Stimulated activated CD4-positive, alpha-beta T cell treated with anti-CD3 and anti-CD28 coated beads, Interleukin-2, amount 100 ng/mL, for 24 hours (primary cell): ENCODE data around the gene TMOD1.

Experiments used
- DNase-seq, 2 donors: peaks; one replicate each; pipeline ENCODE4 v3.0.0-alpha.2; 2020

TMOD1 gene

DNA sequence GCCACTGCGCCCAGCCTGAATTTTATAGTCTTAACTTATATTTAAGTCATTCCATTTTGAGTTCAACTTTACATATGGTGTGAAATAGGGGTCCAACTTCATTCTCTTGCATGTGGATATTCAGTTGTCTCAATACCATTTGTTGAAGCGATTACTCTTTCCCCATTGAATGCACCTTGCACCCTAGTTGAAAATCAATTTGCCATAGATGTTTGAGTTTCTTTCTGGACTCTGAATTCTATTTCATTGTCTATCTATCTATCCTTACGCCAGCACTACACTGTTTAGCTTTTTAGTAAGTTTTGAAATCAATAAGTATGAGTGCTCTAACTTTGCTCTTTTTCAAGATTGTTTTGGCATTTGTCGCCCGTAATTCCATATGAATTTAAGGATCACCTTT lies 49.8 kb downstream of the TMOD1 start:
- no peak for DNase-seq

DNA sequence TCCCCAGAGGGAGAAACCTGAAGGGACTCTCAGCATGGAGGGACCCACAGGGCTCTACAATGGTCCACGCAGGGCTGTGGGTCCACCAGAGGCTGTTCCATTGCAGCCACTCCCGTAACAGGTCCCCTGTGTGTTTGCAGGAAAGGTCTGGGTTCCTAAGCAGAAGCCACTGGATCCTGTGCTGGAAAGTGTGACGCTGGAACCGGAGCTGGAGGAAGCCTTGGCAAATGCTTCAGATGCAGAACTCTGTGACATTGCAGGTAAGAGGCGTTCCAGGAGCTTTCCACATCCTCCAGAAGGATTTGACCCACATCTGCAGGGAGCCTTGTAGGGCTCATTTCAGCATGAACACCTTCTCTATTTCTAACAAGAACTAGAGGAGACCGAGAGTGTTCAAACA lies 51.7 kb downstream of the TMOD1 start:
- no peak for DNase-seq

DNA sequence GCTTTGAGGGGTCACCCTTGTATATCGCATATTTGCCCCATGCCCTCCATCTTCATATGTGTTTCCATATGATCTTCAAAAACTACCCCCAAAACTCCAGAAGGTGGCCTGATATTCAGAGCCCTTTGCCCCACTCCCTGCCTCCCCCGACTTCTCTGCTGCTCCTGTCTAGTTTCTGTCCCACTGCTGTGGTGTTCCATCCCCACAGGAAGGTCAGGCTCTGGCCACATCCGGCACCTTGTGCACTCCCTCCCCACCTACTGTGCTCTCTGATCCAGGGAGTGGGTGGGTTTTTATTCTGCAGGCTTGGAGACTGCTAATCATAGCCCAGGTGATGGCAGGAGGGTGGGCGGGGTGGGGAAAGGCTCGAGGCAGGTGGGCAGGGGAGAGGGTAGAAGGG lies 52.4 kb downstream of the TMOD1 start:
- no peak for DNase-seq

DNA sequence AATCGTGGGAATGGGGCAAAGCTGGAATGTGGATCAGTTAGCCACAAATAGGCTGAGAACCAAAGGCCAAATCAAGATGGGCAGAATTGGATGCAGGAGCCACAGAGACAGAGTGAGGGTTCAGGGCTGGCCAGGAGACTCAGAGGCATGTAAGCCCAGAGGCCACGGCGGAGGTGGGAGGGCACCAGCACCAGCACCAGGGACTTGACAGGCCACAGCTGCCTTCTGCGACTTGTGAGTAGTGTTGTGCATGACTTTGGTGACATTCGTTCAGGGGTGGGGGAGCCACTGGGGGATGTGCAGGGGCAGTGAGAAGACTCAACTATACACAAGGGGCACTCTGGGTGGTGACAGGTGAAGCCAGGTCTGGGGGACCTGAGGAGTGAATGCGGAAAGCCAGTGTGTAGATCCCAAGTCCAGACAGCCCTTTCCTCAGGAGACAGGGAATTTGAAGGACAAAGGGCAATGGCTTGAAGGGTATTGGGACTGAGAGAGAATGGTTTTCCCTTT lies 53.2 kb downstream of the TMOD1 start:
- DNase-seq: no peak

DNA sequence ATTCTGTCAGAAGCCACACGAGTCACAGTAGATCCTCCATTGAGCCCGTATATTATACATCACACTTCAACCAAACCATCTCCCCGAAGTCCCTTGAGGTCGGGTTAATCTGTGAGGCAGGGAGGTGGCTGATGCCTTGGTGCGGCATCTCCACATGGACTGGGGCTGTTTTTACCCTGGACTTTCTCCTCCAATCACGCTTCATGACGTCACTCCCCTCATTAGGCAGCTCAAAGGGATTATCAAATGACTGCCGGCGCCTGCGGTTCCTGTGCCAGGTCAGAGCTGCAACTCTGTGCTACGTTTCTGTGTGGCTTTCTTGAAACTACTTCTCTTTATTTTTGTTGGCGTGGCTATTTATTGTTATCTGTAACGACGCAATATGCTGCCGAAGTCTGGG lies 53.7 kb downstream of the TMOD1 start:
- DNase-seq: no peak

DNA sequence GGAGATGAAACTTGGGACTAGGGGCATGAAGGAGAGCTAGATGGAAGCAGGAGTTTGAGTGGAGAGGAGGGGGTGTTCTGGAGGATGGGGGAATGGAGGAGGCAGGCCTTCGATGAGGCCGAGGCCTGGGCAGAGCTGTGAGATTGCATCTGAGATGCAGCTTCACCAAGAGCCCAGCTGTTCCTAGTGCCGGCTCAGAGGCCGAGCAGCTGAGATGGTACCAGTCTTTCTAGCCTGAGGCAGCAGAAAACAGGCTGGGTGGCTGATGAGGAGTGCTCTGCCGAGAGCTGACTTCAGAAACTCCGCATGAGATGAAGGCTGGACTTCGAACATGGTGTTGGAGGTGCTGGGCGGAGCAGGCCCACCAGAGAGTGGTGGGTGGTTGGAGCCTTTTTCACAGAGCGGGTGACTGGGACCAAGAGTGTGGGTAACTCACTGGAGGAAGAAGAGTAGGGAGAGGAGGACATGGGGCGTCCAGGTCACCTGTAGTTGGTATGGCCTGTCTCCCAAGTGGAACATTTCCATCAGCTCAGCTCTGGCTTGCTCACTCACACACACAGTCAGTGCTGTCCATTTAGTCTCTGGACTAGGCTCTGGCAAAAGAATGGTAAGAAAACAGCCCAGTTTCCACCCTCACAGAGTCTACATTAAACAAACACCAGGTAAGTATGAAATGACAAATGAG lies 54.7 kb downstream of the TMOD1 start:
- no peak for DNase-seq

DNA sequence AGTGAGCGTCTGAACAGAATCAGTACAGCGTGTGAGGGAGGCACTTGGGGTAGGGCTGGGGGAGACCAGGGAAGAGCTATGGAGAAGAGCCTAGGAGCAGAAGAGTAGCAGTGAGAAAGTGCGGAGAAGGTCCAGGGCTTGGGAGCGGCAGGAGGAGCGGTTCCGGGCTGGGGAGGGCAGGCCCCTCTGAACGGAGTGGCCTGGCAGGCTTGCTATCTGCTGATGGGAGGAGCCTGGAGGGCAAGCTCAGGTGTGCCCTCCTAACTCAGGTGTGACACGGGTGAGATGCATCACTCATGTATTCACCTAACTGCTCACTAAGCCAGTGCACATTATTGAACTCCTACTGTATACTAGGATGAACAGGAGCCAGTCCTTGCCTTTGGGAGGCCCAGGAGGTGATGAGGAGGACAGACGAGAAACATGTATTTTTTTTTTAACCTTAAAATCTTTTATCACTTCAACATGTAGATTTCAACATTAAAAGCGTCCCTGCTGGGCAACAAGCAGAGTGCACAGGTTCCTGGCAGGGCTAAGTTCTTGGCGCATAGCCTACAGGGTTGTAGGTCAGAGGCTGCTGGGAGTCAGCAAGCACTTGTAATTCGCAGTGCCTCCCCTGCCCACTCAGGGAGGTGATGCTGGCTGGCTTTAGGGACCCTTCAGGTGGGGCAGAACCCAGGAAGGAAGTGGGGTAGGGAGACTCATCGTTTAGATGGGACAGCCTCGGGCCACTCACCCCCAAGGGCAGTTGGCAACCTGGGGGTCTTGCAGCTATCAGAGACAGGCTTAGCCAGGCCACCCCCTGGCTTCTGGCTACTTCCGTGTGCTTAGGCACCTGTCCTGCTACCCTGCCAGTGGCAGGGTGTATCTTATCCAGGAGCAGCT lies 55.5 kb downstream of the TMOD1 start:
- DNase-seq: no peak

DNA sequence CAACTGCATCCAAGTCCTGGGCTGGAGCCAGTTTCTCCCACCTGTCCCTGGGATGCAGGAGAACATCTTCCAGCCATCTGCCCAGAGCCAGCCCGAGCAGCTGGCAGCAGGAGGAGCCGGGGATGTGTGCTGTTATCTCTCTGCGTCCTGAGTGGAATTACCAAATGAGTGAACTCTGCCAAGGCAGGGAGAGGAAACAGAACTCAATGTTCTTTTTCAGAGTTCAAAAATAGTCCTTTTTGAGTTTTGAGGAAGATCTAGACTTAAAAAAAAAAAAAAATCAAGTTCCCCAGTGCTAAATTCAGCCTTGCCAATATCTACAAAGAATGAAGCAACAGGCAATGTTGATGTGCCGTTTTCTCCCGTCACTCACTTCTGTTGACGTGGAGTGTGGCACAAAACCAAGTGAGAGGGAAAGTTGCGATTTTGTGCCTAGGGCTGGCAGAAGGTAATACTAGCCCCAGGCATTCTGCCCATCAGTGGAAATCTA lies 56.2 kb downstream of the TMOD1 start:
- no peak for DNase-seq

DNA sequence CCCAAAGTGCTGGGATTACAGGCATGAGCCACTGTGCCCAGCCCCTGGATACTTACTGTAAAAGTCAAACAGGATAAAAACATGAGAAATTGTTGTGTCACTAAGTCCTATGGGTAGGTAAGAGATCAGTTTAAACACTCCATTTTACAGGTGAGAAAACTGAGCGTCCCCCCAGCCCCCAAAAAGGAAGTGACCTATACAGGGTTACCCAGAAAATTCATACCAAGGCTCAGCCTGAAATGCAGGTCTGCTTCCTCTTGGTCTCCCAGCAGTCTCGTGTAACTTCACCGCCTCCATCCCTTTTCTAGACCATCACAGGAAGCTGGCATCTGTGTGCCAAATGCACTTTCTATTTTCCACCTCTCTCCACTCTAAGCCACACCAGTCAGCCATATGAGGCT lies 57.2 kb downstream of the TMOD1 start:
- DNase-seq: no peak

DNA sequence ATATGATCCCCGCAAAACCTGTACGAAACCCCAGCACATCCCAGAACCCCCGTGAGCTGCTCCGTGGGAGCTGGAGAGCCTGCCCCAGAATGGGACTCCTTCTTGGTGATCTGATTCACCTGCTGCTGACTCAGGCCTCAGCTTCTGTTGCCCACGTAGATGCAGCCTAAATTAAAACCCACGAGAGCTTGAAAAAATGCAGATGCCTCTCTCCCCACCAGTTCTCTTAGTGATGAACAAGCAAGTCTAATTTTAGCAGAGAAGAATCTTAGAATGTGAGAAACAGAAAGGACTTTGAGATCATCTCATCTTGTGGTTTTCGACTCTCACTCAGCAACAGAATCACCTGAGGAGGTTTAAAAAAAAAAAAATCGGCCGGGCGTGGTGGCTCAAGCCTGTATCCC lies 57.6 kb downstream of the TMOD1 start:
- DNase-seq: peak in 1 of 2 donors; percentile 5

DNA sequence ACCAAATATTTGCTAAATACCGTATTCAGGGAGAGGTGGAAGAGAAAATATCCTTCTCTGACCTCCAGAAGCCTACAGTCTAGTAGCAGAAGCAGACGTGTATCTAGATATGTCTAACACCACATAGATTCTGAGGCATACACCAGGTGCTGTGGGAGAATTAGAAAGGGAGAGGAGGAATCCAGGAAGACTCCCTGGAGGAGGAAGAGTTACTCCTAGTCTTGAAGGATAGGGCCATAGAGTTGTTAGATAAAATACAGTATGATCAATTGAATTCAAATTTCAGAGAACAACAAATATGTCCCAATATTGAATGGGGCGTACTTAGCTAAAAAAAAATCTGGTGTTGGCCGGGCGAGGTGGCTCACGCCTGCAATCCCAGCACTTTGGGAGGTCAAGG lies 58.7 kb downstream of the TMOD1 start:
- DNase-seq: no peak

DNA sequence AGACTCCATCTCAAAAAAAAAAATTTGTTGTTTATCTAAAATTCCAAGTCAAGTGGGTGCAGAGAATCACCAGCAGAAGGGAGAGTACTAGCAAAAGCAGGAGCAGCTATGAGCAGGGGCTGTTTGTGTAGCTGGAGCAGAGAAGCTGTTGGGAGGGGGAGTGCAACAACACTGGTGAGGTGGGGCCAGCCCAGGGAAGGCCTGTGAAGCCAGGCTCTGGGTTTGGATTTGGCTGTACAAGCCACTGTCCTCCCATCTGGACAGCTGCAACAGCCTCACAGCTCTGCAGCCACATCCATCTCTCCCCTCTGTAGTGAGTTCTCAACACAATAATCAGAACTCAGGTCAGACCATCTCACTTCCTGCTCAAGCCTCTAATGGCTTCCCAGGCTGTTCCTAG lies 59.4 kb downstream of the TMOD1 start:
- DNase-seq: no peak

DNA sequence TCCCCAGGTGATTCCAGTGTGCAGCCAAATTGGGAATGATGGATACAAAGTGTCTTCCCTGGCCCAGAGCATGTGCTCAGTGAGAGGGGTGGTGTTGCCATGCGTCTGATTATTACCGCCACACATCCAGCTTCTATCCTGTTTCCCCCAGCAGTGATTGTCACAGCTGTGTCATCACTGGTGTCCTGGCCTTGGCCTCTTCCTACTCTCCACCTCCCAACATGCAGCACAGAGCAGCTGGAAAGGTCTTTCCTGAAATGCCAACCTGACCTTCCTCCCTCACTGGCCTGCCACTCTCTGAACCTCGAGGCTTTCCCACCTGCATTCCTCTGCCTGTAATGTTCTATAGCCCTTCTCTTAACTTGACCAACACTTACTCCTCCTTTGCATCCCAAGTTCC lies 60.0 kb downstream of the TMOD1 start:
- no peak for DNase-seq

DNA sequence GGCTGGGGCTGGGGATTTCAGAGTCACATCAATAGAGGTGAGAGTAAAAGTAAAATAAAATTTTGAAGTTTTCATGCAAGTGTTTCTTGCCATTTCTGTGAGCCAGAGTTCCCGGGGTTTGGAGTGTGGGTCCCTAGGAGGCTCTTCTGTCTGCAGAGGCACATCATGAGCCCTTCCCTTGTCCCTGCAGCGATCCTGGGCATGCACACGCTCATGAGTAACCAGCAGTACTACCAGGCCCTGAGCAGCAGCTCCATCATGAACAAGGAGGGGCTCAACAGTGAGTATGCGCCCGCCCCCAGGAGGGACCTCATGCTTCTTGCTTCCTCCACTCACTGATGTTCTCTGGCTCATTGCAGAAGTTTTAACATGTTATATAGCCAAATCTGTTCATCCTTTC lies 61.1 kb downstream of the TMOD1 start:
- no peak for DNase-seq

DNA sequence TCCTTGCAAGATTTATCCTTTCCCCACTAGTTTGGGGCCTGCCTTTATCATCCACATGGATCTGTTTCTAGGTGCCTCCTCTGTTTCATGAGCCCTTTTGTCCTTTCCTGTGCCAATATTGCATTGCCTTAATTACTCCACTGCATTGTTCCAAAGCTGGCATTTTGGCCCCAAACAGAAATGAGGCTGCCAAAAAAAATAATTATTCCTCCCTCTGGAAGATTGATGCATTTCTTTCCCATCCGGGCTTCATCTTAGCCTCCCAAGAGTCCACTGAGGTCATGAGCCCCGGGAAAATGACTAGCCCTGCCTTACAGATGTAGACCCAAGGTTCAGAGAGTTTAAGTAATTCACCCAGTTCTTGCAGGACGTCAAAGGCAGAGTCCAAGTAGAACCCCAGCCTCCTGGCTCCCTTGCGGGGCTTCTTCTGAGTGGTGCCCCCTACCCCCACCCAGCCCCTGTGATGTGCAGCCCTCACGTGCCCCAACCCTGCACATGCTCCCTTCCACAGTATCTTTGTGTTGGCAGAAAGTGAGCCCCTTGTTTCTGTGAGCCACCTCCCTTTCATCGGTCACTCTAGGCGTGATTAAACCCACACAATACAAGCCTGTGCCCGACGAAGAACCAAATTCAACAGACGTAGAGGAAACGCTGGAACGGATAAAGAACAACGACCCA lies 62.1 kb downstream of the TMOD1 start:
- no peak for DNase-seq

DNA sequence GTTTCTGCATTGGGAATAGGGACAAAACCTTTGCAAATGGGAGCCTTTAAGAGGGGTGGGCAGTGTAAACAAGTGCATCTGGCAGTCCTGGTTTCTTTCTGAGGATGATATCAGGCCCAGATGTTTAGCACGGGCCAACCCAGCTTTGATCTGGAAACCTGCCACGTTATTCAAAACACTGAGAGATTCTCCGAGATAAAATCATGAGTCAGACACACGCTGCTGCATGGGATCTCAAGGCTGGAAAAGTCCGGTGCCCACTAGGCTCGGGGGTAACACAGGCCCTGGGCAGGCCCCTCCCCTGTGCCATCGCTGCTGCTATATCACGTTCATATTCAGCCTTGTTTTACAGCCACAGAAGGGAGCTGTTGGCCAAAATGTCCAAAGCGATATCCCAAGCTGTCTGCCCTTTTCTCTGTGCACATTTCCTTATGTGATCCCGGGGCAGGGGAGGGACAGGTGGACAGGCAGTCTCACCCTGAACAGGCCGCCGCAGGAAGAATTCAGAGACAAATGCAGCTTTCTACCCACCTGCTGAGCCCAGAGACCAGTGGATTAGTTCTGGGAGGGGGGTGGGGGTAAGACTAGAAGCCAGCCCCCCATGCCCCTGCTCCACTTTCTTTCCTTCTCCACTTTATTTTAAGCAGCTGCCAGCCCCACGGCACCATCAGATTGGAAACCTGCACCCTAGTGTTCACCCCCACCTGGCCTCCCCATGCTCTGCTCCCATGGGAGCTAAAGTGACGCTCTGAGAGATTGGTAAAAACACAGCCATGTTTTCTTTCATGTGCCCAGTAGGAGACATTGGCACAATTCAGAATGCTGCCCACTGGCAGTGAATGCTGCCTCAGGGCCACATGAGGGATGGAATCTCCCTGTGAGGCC lies 63.1 kb downstream of the TMOD1 start:
- DNase-seq: no peak

DNA sequence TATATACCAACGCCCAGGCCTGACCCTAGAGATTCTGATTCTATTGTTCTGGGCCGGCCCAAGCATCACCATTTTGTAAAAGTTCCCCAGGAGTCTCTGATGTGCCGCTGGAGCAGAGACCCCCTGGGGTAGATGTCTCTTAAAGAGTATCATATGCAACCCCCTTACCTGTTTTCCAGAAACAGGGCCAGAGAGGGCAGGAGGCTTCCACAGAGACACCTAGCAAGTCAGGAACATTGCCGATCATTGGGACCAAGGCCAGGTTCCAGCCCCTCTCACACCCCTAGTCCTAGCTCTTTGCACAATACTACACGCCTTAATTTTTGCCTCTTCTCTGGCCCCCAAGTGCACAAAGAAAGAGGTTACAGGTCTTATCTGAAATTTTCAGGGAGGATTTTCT lies 63.8 kb downstream of the TMOD1 start:
- no peak for DNase-seq

DNA sequence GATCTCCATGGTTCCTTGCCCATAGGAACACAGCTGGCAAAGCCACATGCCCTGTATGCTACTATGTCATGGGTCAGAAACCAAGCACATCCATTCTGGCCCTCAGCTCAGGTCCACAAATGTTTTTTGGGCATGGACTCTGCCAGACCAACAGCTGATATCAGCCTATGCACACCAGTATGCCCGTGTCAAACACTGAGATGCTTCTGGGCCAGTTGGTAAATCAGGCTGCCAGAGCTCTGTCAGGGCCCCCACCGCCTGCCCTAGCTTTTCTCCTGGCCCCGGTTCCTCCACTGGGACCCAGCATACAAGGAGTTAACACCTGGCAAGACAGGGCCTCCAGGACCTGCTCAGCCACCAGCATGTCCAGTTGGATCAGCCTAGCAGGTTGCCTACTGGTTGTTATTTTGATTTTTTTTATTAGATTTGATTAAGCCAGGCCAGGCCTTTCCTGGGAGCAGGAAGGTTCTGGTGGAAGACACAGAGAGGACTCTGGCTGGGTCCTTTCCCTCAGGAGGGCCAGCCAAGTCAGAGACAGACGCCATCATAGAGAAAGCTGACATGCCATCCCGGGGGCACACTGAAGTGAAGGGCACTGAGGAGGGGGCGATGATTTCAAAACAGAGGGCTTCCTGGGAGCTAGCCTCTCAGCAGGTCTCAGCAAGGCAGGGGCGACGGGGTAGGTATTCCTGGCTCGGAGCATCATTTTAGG lies 65.9 kb downstream of the TMOD1 start:
- DNase-seq: no peak

DNA sequence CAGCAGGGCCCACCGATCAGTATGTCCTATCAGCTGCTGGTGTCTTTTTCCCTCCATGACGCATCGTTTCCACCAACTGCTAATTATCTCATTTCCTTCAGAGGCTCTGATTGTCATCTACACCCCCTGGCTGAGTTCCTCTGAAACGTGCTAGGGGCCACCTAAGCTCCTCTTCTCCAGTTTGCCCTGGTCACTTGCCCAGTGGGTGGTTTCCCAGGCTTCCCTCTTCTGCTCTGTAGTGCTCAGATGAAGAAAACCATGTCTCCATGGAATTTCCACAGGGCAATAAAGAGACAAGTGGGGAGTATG lies 66.4 kb downstream of the TMOD1 start:
- DNase-seq: no peak

DNA sequence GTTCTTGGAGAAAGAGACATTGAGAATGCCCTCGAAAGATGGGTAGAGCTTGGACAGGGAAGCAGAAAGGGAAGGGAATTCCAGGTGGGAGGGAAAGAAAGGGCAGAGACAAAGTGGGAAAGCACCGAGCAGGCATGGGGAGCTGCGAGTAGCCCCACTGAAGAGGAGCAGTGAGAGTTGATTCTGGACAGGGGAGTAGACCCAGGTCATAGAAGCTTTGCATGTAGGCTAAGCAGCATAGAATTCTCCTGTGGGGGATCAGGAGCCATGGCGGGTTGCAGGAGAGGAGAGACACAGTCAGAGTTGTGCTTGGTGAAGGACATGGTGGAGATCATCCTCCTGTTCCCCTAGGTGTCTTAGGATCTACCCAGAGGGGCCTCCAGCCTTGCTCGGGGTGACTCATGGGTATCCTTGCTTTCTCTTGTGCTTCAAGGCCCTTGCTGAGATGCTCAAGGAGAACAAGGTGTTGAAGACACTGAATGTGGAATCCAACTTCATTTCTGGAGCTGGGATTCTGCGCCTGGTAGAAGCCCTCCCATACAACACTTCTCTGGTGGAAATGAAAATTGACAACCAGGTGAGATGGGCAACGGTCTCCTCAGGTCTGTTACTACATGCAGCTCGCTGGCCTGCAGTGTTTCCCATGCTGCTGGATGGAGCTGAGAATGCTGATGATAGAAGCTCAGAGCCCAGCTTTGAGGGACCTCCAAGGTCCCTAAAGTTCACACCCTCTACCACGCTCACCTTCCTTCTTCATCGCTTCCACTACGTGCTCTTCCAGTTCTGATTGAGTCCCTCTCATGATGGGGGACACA lies 67.2 kb downstream of the TMOD1 start:
- no peak for DNase-seq

DNA sequence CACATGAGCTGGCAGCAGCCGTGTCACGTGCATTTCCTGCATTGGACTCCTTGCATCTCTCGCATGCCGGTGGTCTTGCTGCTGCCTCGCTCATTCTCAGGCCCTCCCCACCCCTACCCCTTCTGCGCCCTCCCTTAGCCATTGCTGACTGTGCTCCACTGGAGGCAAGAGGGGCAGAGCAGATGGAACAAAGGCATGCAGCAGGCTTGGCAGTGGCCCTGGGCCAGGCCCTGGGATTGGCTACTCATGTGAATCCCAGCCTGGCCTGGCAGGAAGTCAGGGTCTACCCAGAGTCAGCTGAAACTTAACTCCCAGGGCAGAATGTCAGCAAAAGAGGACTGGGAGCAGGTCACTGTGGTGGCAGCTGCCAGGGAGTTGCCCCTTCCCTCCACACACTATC lies 69.4 kb downstream of the TMOD1 start:
- DNase-seq: no peak
